Ectodermal cell (in vitro differentiated cells): ENCODE data around the gene TGM2.

Experiments
- H3K27ac ChIP-seq: 2 replicates; pipeline ENCODE4 v1.7.0; 2013; ENCODE audit warnings: mild to moderate bottlenecking, low read depth, low read length; ENCODE audit not compliant: insufficient read depth, poor library complexity, severe bottlenecking
- H3K27me3 ChIP-seq: 2 replicates; pipeline ENCODE4 v1.7.0; 2013; ENCODE audit warnings: mild to moderate bottlenecking, low read length; ENCODE audit not compliant: insufficient read depth, control insufficient read depth, poor library complexity, severe bottlenecking
- H3K36me3 ChIP-seq: one replicate; pipeline ENCODE4 v1.7.0; 2013; ENCODE audit warnings: low read length; ENCODE audit not compliant: control insufficient read depth, insufficient read depth
- H3K4me1 ChIP-seq: one replicate; pipeline ENCODE4 v1.7.0; 2013; ENCODE audit warnings: low read length; ENCODE audit not compliant: control insufficient read depth, insufficient read depth
- H3K4me3 ChIP-seq: 2 replicates; pipeline ENCODE4 v1.7.0; 2013; ENCODE audit warnings: low read depth, low read length, control low read depth; ENCODE audit not compliant: insufficient read depth
- H3K9me3 ChIP-seq: 2 replicates; pipeline ENCODE4 v1.7.0; 2013; ENCODE audit warnings: mild to moderate bottlenecking, low read length, moderate library complexity; ENCODE audit not compliant: control insufficient read depth
- WGBS, 2 experiments: methylation state at CpG; one replicate each; pipeline ENCODE4 v1.1.7; 2013; ENCODE audit warnings: missing lambda C conversion rate in 2 of 2; 5-methylcytosine and 5-hydroxymethylcytosine counted together

The TGM2 gene

GRCh38 chr20:38178065-38178491 is 13.0 kb upstream of the TGM2 start:
- no peak overlapping the region for H3K27ac ChIP-seq
- H3K9me3 ChIP-seq: no peaks in the 10 kb centered on the region
- 92 to 95% methylated on average over 8 of the region's 8 CpGs for WGBS, 2 experiments

DNA sequence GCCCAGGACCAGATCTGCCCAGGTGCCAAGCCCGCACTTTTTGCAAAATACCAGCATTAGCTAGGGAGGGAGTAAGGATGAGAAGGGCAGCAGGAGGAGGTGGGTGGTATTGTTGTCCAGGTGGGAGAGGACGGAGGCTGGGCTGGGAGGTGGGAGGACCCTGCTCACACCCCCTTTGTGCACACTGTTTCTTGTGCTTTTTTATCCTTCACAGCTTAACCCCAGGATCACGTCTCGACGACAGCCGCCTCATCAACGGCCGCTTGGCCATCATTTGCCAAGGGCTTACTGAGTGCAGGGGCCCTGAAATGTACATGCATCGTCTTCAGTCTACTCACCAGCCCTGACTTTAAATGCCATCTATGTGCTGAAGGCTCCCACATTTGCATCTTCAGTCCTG is 12.1 kb upstream of the TGM2 start:
- Histone ChIP-seq H3K9me3 (no peaks in the 10 kb centered on the region), H3K27ac (no peak overlapping the region), H3K4me1 (peaks cover 10% of the 10 kb centered on the region), H3K27me3 (no peaks in the 10 kb centered on the region), H3K4me3 (no peak overlapping the region), H3K36me3 (no peaks in the 10 kb centered on the region)
- WGBS, 2 experiments: 92% methylated on average over 9 of the region's 9 CpGs

More at GRCh38 chr20:38178065-38178491, 13.0 kb upstream of the TGM2 start:
- Histone ChIP-seq H3K36me3 (no peaks in the 10 kb centered on the region), H3K4me1 (peaks cover 10% of the 10 kb centered on the region), H3K4me3 (no peak overlapping the region), H3K27me3 (no peaks in the 10 kb centered on the region)

DNA sequence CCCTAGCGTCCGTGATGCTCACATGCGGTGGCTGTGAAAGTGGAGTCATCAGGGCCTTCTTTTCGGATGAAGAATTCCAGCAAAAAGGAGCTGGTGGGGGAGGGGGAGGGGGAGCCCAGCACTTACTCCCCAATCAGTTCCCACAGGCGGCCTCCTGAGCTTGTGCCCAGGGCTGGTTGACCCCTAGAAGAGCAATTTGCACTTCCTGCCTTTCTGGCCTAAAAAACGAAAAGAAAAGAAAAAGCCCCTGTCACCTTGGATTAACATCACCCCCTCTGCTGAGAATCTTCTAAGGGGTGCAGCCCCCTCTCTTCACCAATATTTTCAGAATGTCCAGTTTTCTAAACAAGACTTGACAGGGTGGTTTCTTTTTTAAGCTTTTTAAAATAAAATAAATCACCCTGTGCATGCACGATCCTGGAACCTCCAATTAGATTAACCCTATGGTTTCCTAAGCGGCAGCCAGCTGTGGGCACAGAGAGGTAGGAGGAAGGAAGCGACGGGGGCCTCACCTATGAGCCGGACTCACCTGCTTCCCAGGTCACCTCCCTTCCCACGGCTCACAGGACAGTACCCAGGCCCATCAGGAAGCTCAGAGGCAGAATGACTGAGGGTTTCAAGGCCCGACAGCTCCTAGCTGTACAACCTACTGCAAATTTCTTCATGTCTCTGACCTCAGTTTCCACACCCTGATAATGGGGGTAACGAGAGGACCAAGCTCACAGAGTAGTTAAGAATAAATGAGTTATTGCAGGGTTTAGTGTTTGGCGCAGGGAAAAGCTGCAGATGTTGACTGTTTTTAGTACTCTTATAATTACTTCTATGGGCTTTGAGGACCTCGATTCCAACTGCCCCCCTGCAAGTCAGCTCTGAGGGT is 10.5 kb upstream of the TGM2 start:
- H3K4me3 ChIP-seq: no peak overlapping the region

GRCh38 chr20:38173237-38174156 is 8.4 kb upstream of the TGM2 start:
- 73 to 77% methylated on average over 12 of the region's 14 CpGs for WGBS, 2 experiments
- Histone ChIP-seq H3K36me3 (no peaks in the 10 kb centered on the region), H3K27me3 (no peaks in the 10 kb centered on the region), H3K4me1 (peaks cover 16% of the 10 kb centered on the region), H3K4me3 (no peak overlapping the region), H3K27ac (no peak overlapping the region), H3K9me3 (no peaks in the 10 kb centered on the region)

More for the DNA sequence above, 10.5 kb upstream of the TGM2 start:
- Histone ChIP-seq H3K27ac (no peak overlapping the region), H3K27me3 (no peaks in the 10 kb centered on the region), H3K36me3 (no peaks in the 10 kb centered on the region), H3K4me1 (peaks cover 16% of the 10 kb centered on the region), H3K9me3 (no peaks in the 10 kb centered on the region)
- WGBS, 2 experiments: 70 to 78% methylated on average over 16 of the region's 16 CpGs

DNA sequence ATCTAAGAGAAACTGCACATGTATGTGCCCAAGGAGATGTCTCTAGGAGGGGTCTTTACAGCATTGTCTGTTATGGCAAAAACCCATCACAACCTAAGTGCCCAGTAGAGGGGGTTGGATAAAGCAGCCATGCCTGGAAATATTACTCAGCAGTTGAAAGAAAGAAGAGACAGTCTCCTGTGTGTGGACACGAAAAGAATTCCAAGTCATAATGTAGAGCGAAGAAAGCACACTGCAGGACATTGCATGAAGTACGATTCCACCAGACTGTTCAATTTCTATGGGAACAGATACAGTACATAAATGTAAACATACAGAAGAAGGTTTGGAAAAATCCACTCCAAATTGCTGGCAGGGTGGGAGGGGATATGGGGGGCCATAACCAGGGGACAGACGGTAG is 7.3 kb upstream of the TGM2 start:
- Histone ChIP-seq H3K27me3 (no peaks in the 10 kb centered on the region), H3K4me1 (peaks cover 16% of the 10 kb centered on the region), H3K4me3 (no peak overlapping the region), H3K27ac (no peak overlapping the region), H3K9me3 (no peaks in the 10 kb centered on the region), H3K36me3 (no peaks in the 10 kb centered on the region)
- WGBS, 2 experiments: 94 to 98% methylated on average over 3 to 4 of the region's 4 CpGs

DNA sequence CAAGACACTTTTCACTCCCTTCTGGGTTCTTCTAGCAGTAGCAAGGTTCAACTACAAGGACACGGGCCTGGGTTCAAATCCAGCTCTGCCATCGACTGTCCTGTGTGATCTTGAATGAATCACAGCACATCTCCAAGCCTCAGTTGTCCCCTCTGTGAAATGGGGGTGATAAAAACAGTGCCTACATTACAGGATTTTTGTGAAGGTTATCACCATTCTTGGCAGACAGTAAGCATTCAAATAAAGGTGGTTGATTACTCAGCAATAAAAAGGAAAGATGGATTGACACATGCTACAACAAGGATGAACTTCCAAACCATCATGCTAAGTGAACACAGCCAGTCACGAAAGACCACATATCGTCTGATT is 6.6 kb upstream of the TGM2 start:
- Histone ChIP-seq H3K27ac (no peak overlapping the region), H3K27me3 (no peaks in the 10 kb centered on the region)
- WGBS, 2 experiments: 69 to 89% methylated on average over 2 to 4 of the region's 4 CpGs

GRCh38 chr20:38170826-38171674 is 6.0 kb upstream of the TGM2 start:
- no peak overlapping the region for H3K27ac ChIP-seq
- 64 to 65% methylated on average over 11 of the region's 11 CpGs for WGBS, 2 experiments
- no peaks in the 10 kb centered on the region for H3K9me3 ChIP-seq
- peaks cover 16% of the 10 kb centered on the region for H3K4me1 ChIP-seq
- H3K4me3 ChIP-seq: no peak overlapping the region
- no peaks in the 10 kb centered on the region for H3K36me3 ChIP-seq
- no peaks in the 10 kb centered on the region for H3K27me3 ChIP-seq

More for the DNA sequence above, 6.6 kb upstream of the TGM2 start:
- H3K9me3 ChIP-seq: no peaks in the 10 kb centered on the region
- H3K36me3 ChIP-seq: no peaks in the 10 kb centered on the region
- no peak overlapping the region for H3K4me3 ChIP-seq
- H3K4me1 ChIP-seq: peaks cover 16% of the 10 kb centered on the region

- Histone ChIP-seq H3K36me3 (no peaks in the 10 kb centered on the region), H3K9me3 (no peaks in the 10 kb centered on the region), H3K27ac (no peak overlapping the region), H3K4me3 (no peak overlapping the region), H3K27me3 (peaks cover under 1% of the 10 kb centered on the region), H3K4me1 (peaks cover 16% of the 10 kb centered on the region)
- WGBS, 2 experiments: 67 to 70% methylated on average over 7 of the region's 8 CpGs
These were observed 5.3 kb upstream of the TGM2 start for GRCh38 chr20:38170219-38170825.

DNA sequence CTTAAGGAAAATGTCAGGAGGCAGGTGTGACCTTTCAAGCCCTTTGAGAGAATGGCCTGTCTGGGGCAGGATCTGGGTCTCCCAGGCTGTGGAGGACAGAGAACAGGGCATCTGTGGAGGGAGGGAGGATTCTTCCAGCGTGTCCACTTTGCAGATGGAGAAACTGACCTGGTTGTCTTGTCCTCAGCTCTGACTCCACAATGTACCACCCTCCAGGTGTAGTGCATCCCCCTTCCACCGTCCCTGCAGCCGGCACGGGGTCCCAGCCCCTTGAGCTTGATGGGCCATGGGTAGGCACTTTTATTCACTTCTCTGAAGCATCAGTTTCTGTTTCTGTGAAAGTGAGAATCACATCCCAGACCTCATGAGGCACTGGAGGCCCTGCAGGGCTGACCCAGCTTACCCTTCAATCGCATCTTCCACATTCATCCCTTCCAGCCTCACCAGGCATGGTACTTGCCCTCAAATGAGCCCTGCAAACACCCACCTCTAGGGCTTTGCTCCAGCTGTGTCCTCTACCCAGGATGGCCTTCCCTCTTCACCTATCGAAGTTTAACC is 4.6 kb upstream of the TGM2 start:
- WGBS, 2 experiments: 89 to 93% methylated on average over 6 of the region's 6 CpGs
- Histone ChIP-seq H3K9me3 (no peaks in the 10 kb centered on the region), H3K4me1 (peaks cover 17% of the 10 kb centered on the region), H3K27ac (no peak overlapping the region), H3K36me3 (no peaks in the 10 kb centered on the region), H3K27me3 (peaks cover 6% of the 10 kb centered on the region), H3K4me3 (no peak overlapping the region)
